ENCODE results near the gene MED25.

Gene MED25

GRCh38 chr19:49876422-49877019, 58.4 kb downstream of the MED25 start:
- DNase-seq (ENCODE audit: low read depth) = peak; percentile 99
- H3K4me3 ChIP-seq (ENCODE audit: control insufficient read depth, low read depth, low read length) = peak overlapping the region; percentile 98
- no peak for TF ChIP-seq CTCF (conservative IDR thresholded peaks at IDR 0.05; ENCODE audit: control insufficient read depth, insufficient read depth, low read depth, low read length)

GRCh38 chr19:49877020-49877878, 59.2 kb downstream of the MED25 start, which contains the start of the genes AKT1S1 and TBC1D17:
TSS of gene AKT1S1 (minus strand) at chr19:49877355. CDS start at chr19:49873295, 4,060 bp downstream.
TSS of gene TBC1D17 (plus strand) at chr19:49877702. CDS start at chr19:49877724, 22 bp downstream.
- DNase-seq (ENCODE audit: low read depth) = peak; percentile 100
- no peak for TF ChIP-seq CTCF (conservative IDR thresholded peaks at IDR 0.05; ENCODE audit: control insufficient read depth, insufficient read depth, low read depth, low read length)
- H3K4me3 ChIP-seq (ENCODE audit: control insufficient read depth, low read depth, low read length) = peak within 1 kb of the TSS; percentile 98

- H3K4me3 ChIP-seq (ENCODE audit: control insufficient read depth, low read depth, low read length) = peak overlapping the region; percentile 98
- TF ChIP-seq CTCF (conservative IDR thresholded peaks at IDR 0.05; ENCODE audit: control insufficient read depth, insufficient read depth, low read depth, low read length) = no peak
- DNase-seq (ENCODE audit: low read depth) = peak; percentile 95
These were observed 60.0 kb downstream of the MED25 start for GRCh38 chr19:49877879-49878743.

GRCh38 chr19:49878744-49879070, 60.6 kb downstream of the MED25 start:
- peak overlapping the region; percentile 98 for H3K4me3 ChIP-seq (ENCODE audit: control insufficient read depth, low read depth, low read length)
- DNase-seq (ENCODE audit: low read depth) = no peak
- TF ChIP-seq CTCF (conservative IDR thresholded peaks at IDR 0.05; ENCODE audit: control insufficient read depth, insufficient read depth, low read depth, low read length) = no peak

- no peak for TF ChIP-seq CTCF (conservative IDR thresholded peaks at IDR 0.05; ENCODE audit: control insufficient read depth, insufficient read depth, low read depth, low read length)
- no peak for DNase-seq (ENCODE audit: low read depth)
- H3K4me3 ChIP-seq (ENCODE audit: control insufficient read depth, low read depth, low read length) = no peak overlapping the region
These were observed 61.3 kb downstream of the MED25 start for GRCh38 chr19:49879243-49879963.
